Adrenal gland (tissue), 5 donors: ENCODE measurements around the gene TCF12.

Experiments used
- CTCF ChIP-seq, 6 experiments: fragments of 450-650 bp in 4 of 6; fragments of 200-600 bp in 2 of 6; sonication (generic) in 1 of 6; IDR thresholded peaks; 1 replicate in 5 of 6; 2 replicates in 1 of 6; pipeline versions ENCODE4 v1.5.1 to v1.8.0; 2016 to 2021; ENCODE audit warnings: antibody characterized with exemption in 6 of 6, mild to moderate bottlenecking in 2 of 6, moderate library complexity in 1 of 6
- POLR2A ChIP-seq, 2 donors: fragments of 450-650 bp; IDR thresholded peaks; one replicate each; pipeline ENCODE4 v1.6.1; 2017; ENCODE audit warnings: antibody characterized with exemption in 2 of 2, mild to moderate bottlenecking in 2 of 2, moderate library complexity in 1 of 2
- donor health status: DM: no; HTN: no; CAD: no.

GRCh38 chr15:57025264-57025926 lies 107.0 kb downstream of the TCF12 start:
- TF ChIP-seq CTCF (IDR thresholded peaks at IDR 0.05) (no peak), POLR2A (IDR thresholded peaks at IDR 0.05) (no peak)
